GM23248 (cell line): Measurements from ENCODE around the gene THSD4. TPM values are rescaled to one million over a fixed set of nuclear protein-coding genes. Genes with fewer than 3 reads are reported as not detected.

Experiments used
- DNase-seq: peaks from one replicate; pipeline ENCODE4 v3.0.0-alpha.2; 2015
- H2AFZ ChIP-seq: fragments of 200-600 bp; sonication (generic); 2 replicates; pipeline ENCODE4 v1.6.1; 2016; ENCODE audit warnings: antibody characterized with exemption
- H3F3A ChIP-seq: fragments of 200-600 bp; sonication (generic); 2 replicates; pipeline ENCODE4 v1.6.1; 2016; ENCODE audit warnings: mild to moderate bottlenecking, antibody characterized with exemption, mixed run types; ENCODE audit not compliant: insufficient read depth
- H3K27ac ChIP-seq: fragments of 200-600 bp; sonication (generic); 2 replicates; pipeline ENCODE4 v1.5.1; 2016; ENCODE audit warnings: mild to moderate bottlenecking
- H3K27me3 ChIP-seq: fragments of 200-600 bp; sonication (generic); replicated peaks from 2 replicates; pipeline ENCODE4 v1.6.1; 2016; ENCODE audit warnings: mild to moderate bottlenecking; ENCODE audit not compliant: insufficient read depth
- H3K36me3 ChIP-seq: fragments of 200-600 bp; sonication (generic); 2 replicates; pipeline ENCODE4 v1.6.1; 2016; ENCODE audit warnings: low read depth, mild to moderate bottlenecking
- H3K4me1 ChIP-seq: fragments of 200-600 bp; sonication (generic); 2 replicates; pipeline ENCODE4 v1.6.1; 2016; ENCODE audit warnings: mild to moderate bottlenecking; ENCODE audit not compliant: insufficient read depth
- H3K4me2 ChIP-seq: fragments of 200-600 bp; sonication (generic); one replicate; pipeline ENCODE4 v1.6.1; 2016; ENCODE audit warnings: mild to moderate bottlenecking; ENCODE audit not compliant: unreplicated experiment
- H3K4me3 ChIP-seq: fragments of 200-600 bp; sonication (generic); 2 replicates; pipeline ENCODE4 v1.5.1; 2016; ENCODE audit warnings: mild to moderate bottlenecking
- H3K79me2 ChIP-seq: fragments of 200-600 bp; sonication (generic); 2 replicates; pipeline ENCODE4 v1.6.1; 2016; ENCODE audit warnings: mild to moderate bottlenecking; ENCODE audit not compliant: insufficient read depth
- H3K9ac ChIP-seq: fragments of 200-600 bp; sonication (generic); 2 replicates; pipeline ENCODE4 v1.6.1; 2016; ENCODE audit warnings: mild to moderate bottlenecking
- H3K9me2 ChIP-seq: fragments of 200-600 bp; sonication (generic); 2 replicates; pipeline ENCODE4 v1.6.1; 2016; ENCODE audit warnings: mixed run types, mild to moderate bottlenecking, moderate library complexity; ENCODE audit not compliant: insufficient read depth
- H3K9me3 ChIP-seq: fragments of 200-600 bp; sonication (generic); one replicate; pipeline ENCODE4 v1.6.1; 2017; ENCODE audit warnings: low read depth
- H4K20me1 ChIP-seq: fragments of 200-600 bp; sonication (generic); 2 replicates; pipeline ENCODE4 v1.6.0; 2016; ENCODE audit not compliant: insufficient read depth
- EZH2 ChIP-seq: fragments of 200-600 bp; sonication (generic); IDR thresholded peaks from 2 replicates; pipeline ENCODE4 v1.6.1; 2018; ENCODE audit warnings: antibody characterized with exemption, mild to moderate bottlenecking; ENCODE audit not compliant: insufficient read depth, poor library complexity, severe bottlenecking
- EZH2phosphoT487 ChIP-seq: fragments of 200-600 bp; sonication (generic); IDR thresholded peaks from 2 replicates; pipeline ENCODE4 v1.6.1; 2018; ENCODE audit warnings: antibody characterized with exemption, moderate library complexity, mild to moderate bottlenecking, low read depth; ENCODE audit not compliant: insufficient read depth
- WGBS, 2 experiments: methylation state at CpG; one replicate each; pipeline ENCODE4 v1.1.6; 2015 to 2017; ENCODE audit warnings: low lambda C conversion rate in 2 of 2, low coverage in 1 of 2; ENCODE audit errors: missing lambda C conversion rate in 2 of 2; 5-methylcytosine and 5-hydroxymethylcytosine counted together
- in situ Hi-C: fragments of 300-500 bp; cut with MboI; formaldehyde crosslinking; loops from 2 replicates; pipeline ENCODE4 v1.15.0; 2020
- polyA plus RNA-seq: library from polyadenylated mRNA; unstranded; fragments of >200 nt; fragmentation: Nextera tagmentation; extraction: Ambion mirVana; gene quantifications from 2 replicates; pipeline ENCODE4 v1.2.1, GENCODE V29; 2016
- total RNA-seq: library from RNA; depleted of rRNA; stranded (reverse); fragments of >200 nt; shearing (Covaris generic); gene quantifications from 2 replicates; pipeline ENCODE4 v1.2.3, GENCODE V29; 2014

The THSD4 gene
- total and polyA plus RNA-seq, 2 experiments from 2014 or later: 14.2 to 58.9 TPM

DNA sequence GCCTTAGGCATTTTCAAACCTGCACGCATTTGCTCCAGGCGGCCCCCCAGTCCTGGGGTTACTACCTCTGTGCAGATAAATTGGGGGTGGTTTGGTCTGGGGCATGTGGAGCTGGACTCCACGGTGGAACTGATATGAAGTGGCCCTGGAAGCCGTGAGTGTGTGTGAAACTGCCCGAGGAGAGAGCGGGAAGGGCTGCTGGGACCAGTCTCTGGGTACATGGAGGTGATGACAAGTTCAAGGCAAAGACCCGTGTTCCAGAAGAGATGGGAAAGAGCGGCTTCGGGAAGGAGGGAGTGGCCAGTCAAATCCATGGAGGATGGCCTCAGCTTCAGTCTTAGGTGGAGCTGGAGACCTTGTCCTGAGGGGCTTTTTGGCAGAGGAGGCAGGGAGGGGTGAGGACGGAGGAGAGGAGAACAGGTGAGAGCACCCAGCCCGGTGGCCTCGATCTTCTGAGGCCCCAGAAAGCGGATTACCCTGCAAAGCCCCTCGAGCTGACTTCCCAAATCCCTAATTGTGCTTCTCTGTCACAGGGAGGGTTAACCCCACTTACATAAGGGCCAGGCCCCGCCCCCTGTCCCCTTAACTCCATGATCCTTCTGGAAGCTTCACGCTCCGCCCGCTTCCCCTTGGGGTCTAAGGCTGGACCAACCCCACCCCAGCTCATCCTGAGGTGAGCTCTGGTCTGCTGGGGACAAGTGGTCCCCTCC, 693.2 kb downstream of the THSD4 start:
- in situ Hi-C loops: no loop called here
- WGBS, 2 experiments: 64 to 68% methylated on average over 16 to 18 of the region's 18 CpGs
- Histone ChIP-seq H3K36me3 (no peaks in the 10 kb centered on the region), H3K4me1 (peaks cover 17% of the 10 kb centered on the region), H3K4me3 (no peak overlapping the region), H3K79me2 (no peaks in the 10 kb centered on the region), H3K9me3 (no peaks in the 10 kb centered on the region), H3K9ac (no peak overlapping the region), H3F3A (no peaks in the 10 kb centered on the region), H3K9me2 (no peaks in the 10 kb centered on the region), H3K27ac (no peak overlapping the region), H3K4me2 (no peak overlapping the region), H3K27me3 (no peaks in the 10 kb centered on the region), H2AFZ (no peak overlapping the region), H4K20me1 (no peaks in the 10 kb centered on the region)
- no peak for DNase-seq
- TF ChIP-seq EZH2phosphoT487 (no peak), EZH2 (no peak)

- H3F3A ChIP-seq: no peaks in the 10 kb centered on the region
- H3K27me3 ChIP-seq: no peaks in the 10 kb centered on the region
- no peak for TF ChIP-seq EZH2
- TF ChIP-seq EZH2phosphoT487: no peak
- no peak overlapping the region for H2AFZ ChIP-seq
- H3K36me3 ChIP-seq: no peaks in the 10 kb centered on the region
- no peaks in the 10 kb centered on the region for H3K9me2 ChIP-seq
- peaks cover 17% of the 10 kb centered on the region for H3K4me1 ChIP-seq
- WGBS, 2 experiments: 77 to 79% methylated on average over 7 to 8 of the region's 8 CpGs
- no peak overlapping the region for H3K4me3 ChIP-seq
- no peak overlapping the region for H3K4me2 ChIP-seq
- DNase-seq: no peak
- H3K9me3 ChIP-seq: no peaks in the 10 kb centered on the region
- H3K27ac ChIP-seq: no peak overlapping the region
- H4K20me1 ChIP-seq: no peaks in the 10 kb centered on the region
- in situ Hi-C loops: no loop called here
- no peaks in the 10 kb centered on the region for H3K79me2 ChIP-seq
- H3K9ac ChIP-seq: no peak overlapping the region
Measured at GRCh38 chr15:71809346-71809745, 694.1 kb downstream of the THSD4 start.

GRCh38 chr15:71810256-71811035, 695.2 kb downstream of the THSD4 start, which contains the start of gene NR2E3:
Gene NR2E3, plus strand, starts transcription at chr15:71810554. Its CDS starts 190 bp downstream, at chr15:71810744.
- 82 to 84% methylated on average over 14 to 16 of the region's 16 CpGs for WGBS, 2 experiments
- no peaks in the 10 kb centered on the region for H3F3A ChIP-seq
- no peak for DNase-seq
- H3K9me3 ChIP-seq: no peaks in the 10 kb centered on the region
- no peak for TF ChIP-seq EZH2
- TF ChIP-seq EZH2phosphoT487: no peak
- H3K4me1 ChIP-seq: peaks cover 17% of the 10 kb centered on the region
- H3K4me3 ChIP-seq: no peak within 1 kb of the TSS
- no peak within 1 kb of the TSS for H3K27ac ChIP-seq
- H3K36me3 ChIP-seq: no peaks in the 10 kb centered on the region
- H3K4me2 ChIP-seq: no peak within 1 kb of the TSS
- no peak within 1 kb of the TSS for H2AFZ ChIP-seq
- no peaks in the 10 kb centered on the region for H3K79me2 ChIP-seq
- in situ Hi-C loops: no loop called here
- H3K9me2 ChIP-seq: no peaks in the 10 kb centered on the region
- H3K27me3 ChIP-seq: no peaks in the 10 kb centered on the region
- no peak within 1 kb of the TSS for H3K9ac ChIP-seq
- H4K20me1 ChIP-seq: no peaks in the 10 kb centered on the region

- Histone ChIP-seq H3K4me1 (peaks cover 14% of the 10 kb centered on the region), H4K20me1 (no peaks in the 10 kb centered on the region), H3K9me3 (no peaks in the 10 kb centered on the region), H3F3A (no peaks in the 10 kb centered on the region), H3K27me3 (no peaks in the 10 kb centered on the region), H3K36me3 (no peaks in the 10 kb centered on the region), H3K79me2 (no peaks in the 10 kb centered on the region), H3K27ac (no peak overlapping the region), H3K9me2 (no peaks in the 10 kb centered on the region), H2AFZ (no peak overlapping the region), H3K9ac (no peak overlapping the region), H3K4me2 (no peak overlapping the region), H3K4me3 (no peak overlapping the region)
- 84 to 90% methylated on average over 19 to 27 of the region's 27 CpGs for WGBS, 2 experiments
- TF ChIP-seq EZH2 (no peak), EZH2phosphoT487 (no peak)
- no peak for DNase-seq
- in situ Hi-C loops: no loop called here
Measured at GRCh38 chr15:71811036-71811736, 695.9 kb downstream of the THSD4 start.
